GM18907 (cell line): ENCODE data around the gene HLF.
"Not testable (repeated sequence)": the region's sequence is repeated elsewhere in the genome, so short reads cannot be mapped to it uniquely, and the experiment has no call there.

Experiments
- ATAC-seq: cut with Tn5 transposase; IDR thresholded peaks from one replicate; pipeline ENCODE4 v1.9.1; 2021; ENCODE audit warnings: mild to moderate bottlenecking, moderate library complexity; ENCODE audit not compliant: unreplicated experiment

Gene HLF

GRCh38 chr17:55324296-55324978 lies 59.7 kb downstream of the HLF start:
- no peak for ATAC-seq

- ATAC-seq = no peak
Observed at GRCh38 chr17:55325406-55325805, 60.6 kb downstream of the HLF start.

GRCh38 chr17:55326030-55326429 lies 61.3 kb downstream of the HLF start:
- no peak for ATAC-seq

- ATAC-seq = no peak
Observed at GRCh38 chr17:55327225-55328088, 62.7 kb downstream of the HLF start.

GRCh38 chr17:55328514-55328913 lies 63.8 kb downstream of the HLF start:
- not testable (repeated sequence) for ATAC-seq

GRCh38 chr17:55330344-55330933 lies 65.7 kb downstream of the HLF start:
- ATAC-seq = no peak

GRCh38 chr17:55332296-55333041 lies 67.7 kb downstream of the HLF start:
- ATAC-seq = no peak

GRCh38 chr17:55334285-55334684 lies 69.5 kb downstream of the HLF start:
- ATAC-seq = no peak

GRCh38 chr17:55334881-55335540 lies 70.3 kb downstream of the HLF start:
- no peak for ATAC-seq

- no peak for ATAC-seq
Observed at GRCh38 chr17:55335625-55336024, 70.9 kb downstream of the HLF start.

GRCh38 chr17:55336426-55336825 lies 71.7 kb downstream of the HLF start:
- ATAC-seq = no peak

- no peak for ATAC-seq
Observed at GRCh38 chr17:55340176-55340575, 75.4 kb downstream of the HLF start.

- no peak for ATAC-seq
Observed at GRCh38 chr17:55340686-55341085, 75.9 kb downstream of the HLF start.

- peak; percentile 65 for ATAC-seq
Observed at GRCh38 chr17:55341432-55341831, 76.7 kb downstream of the HLF start.

GRCh38 chr17:55342800-55343585 lies 78.2 kb downstream of the HLF start:
- no peak for ATAC-seq

GRCh38 chr17:55343900-55344513 lies 79.2 kb downstream of the HLF start:
- no peak for ATAC-seq

GRCh38 chr17:55344514-55344997 lies 79.8 kb downstream of the HLF start:
- ATAC-seq = no peak

GRCh38 chr17:55345132-55345531 lies 80.4 kb downstream of the HLF start:
- ATAC-seq = no peak

- no peak for ATAC-seq
Observed at GRCh38 chr17:55346658-55347057, 81.9 kb downstream of the HLF start.
